GM18511 (cell line): ENCODE measurements around the gene PTPRK.
"Not testable (repeated sequence)": the region's sequence is repeated elsewhere in the genome, so short reads cannot be mapped to it uniquely, and the experiment has no call there.

ENCODE experiments used
- ATAC-seq: cut with Tn5 transposase; IDR thresholded peaks from one replicate; pipeline ENCODE4 v1.9.1; 2021; ENCODE audit warnings: mild to moderate bottlenecking, moderate library complexity; ENCODE audit not compliant: unreplicated experiment

PTPRK gene

GRCh38 chr6:128446497-128446896 lies 73.9 kb downstream of the PTPRK start:
- ATAC-seq, result no peak

GRCh38 chr6:128443553-128443952 lies 76.8 kb downstream of the PTPRK start:
- no peak for ATAC-seq

GRCh38 chr6:128439627-128440026 lies 80.8 kb downstream of the PTPRK start:
- ATAC-seq, result no peak

- ATAC-seq, result no peak
Measured at GRCh38 chr6:128438393-128438792, 82.0 kb downstream of the PTPRK start.

DNA sequence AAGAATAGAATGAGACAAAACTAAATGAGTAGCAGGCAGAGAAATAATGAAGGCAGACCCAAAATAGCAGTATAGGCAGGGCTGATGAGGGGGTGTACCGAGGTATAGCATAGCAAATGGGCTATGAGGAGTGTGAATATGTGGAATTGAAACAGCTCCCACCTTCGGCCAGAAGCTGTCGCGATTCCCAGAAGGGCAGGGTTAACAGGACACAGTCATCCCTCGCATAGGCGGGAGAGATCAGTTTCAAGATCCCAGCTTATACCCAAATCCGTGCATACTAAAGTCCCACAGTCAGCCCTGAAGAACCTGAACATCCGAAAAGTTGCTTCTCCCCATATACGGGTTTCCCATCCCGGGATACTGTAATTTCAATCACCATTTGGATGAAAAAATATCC lies 82.7 kb downstream of the PTPRK start:
- no peak for ATAC-seq

DNA sequence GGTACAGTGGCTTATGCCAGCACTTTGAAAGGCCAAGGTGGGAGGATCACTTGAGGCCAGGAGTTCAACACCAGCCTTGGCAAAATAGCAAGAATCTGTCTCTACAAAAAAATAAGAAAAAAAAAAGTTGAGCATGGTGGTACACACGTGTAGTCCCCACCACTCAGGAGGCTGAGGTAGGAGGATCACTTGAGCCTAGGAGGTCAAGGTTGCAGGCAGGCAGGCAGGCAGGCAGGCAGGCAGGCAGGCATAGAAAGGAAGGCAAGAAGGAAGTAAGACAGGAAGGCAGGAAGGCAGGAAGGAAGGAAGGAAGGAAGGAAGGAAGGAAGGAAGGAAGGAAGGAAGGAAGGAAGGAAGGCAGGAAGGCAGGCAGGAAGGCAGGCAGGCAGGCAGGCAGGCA lies 85.6 kb downstream of the PTPRK start:
- not testable (repeated sequence) for ATAC-seq

- no peak for ATAC-seq
Measured at GRCh38 chr6:128432394-128432793, 88.0 kb downstream of the PTPRK start.

DNA sequence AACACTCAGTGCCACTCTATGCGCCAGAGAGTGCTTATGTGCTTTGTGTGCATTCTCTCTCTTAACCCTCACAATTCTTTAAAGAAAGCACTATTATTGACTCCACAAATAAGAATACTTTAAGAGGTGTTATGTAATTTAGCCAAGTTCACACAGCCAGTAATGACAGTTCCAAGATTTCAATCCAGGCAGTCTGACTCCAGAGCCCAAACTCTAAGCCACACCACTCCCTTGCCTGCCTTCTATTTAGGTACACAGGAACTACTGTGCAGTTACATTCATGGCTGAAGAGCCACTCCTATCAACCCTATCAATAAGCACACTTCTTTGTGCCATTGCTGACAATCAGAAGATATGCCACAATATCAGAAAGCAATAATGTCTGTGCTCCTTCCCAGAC lies 93.3 kb downstream of the PTPRK start:
- no peak for ATAC-seq

GRCh38 chr6:128425856-128426255 lies 94.5 kb downstream of the PTPRK start:
- ATAC-seq, result no peak

- no peak for ATAC-seq
Measured at GRCh38 chr6:128422871-128423270, 97.5 kb downstream of the PTPRK start.

- no peak for ATAC-seq
Measured at GRCh38 chr6:128422200-128422599, 98.2 kb downstream of the PTPRK start.

GRCh38 chr6:128421788-128422187 lies 98.6 kb downstream of the PTPRK start:
- no peak for ATAC-seq

- no peak for ATAC-seq
Measured at GRCh38 chr6:128417698-128418097, 102.7 kb downstream of the PTPRK start.

- ATAC-seq, result no peak
Measured at GRCh38 chr6:128415387-128415786, 105.0 kb downstream of the PTPRK start.

DNA sequence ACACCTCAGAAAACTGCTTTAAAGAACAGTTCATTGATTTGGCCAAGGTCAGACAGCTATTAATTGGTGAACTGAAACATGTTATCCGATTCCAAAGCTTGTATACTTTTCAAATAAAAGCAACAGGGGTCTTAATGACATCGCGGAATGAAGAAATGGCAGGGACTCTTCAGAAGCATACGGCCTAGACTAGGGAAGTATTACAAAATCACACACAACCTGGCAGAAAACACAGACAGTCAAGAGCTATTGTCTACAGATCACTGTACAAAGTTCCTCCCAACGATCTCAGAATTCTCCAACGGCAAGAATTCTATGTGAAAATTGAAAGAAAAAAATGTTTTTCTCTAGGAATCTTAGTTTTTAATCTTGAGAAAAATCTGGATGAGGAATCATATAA lies 105.5 kb downstream of the PTPRK start:
- no peak for ATAC-seq

GRCh38 chr6:128413291-128413690 lies 107.1 kb downstream of the PTPRK start:
- no peak for ATAC-seq

DNA sequence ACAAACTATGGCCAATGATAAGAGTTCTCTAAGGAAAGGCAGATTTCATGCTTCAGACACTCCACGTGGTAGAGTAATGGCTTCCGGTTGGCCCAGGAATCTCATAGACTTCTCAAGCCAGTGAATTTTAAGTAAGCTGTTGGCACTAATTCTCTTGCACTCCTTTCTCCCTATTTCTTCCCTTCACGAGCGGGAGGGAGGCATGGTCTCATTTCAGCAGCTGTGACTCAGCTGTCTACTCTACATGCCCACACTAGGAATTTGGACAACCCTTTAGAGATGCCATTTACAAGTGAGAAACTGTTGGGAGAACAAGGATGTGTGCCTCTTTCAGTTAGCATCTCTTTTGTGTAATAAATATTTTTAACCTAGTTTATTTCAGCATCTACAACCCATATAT lies 107.7 kb downstream of the PTPRK start:
- no peak for ATAC-seq

GRCh38 chr6:128410584-128410983 lies 109.8 kb downstream of the PTPRK start:
- no peak for ATAC-seq

GRCh38 chr6:128409003-128409402 lies 111.4 kb downstream of the PTPRK start:
- no peak for ATAC-seq

DNA sequence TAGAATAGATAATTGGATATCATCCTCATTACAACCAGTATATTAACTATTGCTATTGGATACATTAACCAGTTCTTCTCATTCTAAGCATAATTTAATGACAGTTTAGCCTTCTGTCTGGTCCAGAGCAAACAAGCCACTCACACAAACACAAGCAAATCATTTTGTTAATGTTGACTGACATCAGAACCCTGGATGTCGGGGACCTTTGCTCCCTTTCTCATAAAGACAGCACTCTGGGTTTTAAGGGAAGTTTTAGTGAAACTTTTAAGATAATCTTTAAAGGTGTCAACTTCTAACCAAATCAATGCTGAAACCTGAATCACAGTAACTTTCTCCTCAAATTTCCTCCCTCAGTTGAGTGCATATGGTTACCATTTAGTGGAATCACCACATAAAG lies 113.9 kb downstream of the PTPRK start:
- no peak for ATAC-seq

DNA sequence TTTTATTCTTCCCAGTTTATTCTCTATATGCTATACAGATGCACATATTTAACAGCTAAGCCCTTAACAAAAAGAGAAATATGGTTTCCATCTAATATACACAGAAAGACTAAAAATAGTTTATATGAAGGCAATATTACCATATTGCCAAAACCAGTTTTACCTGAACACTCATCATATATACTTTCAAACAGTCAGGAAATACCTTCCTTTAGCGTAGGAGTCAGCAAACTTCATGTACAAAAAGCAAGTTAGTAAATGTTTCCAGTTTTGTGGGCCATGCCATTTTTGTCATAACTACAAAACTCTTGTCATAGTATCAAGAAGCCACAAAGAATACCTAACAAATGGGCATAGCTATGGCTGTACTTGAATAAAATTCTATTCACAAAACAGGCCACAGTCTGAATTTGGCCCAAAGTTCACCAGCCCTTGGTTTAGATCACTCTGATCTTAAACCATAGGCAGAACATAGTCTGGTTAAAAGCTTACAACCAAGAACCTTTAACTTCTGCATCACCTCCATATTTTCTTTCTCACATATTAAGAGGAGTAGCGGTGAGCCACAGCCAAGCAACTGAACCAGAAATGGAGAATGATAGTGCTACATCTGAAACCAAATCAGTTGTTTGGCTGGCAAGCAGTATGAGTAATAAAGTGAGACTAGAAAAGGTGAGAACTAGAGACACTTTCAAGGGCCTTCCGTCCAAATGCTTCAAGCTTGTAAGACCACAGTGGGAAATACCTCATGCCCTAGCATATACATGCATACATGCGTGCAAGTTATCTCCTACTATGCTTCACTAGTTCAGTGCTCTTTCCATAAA lies 116.6 kb downstream of the PTPRK start:
- ATAC-seq, result peak; percentile 71

GRCh38 chr6:128400875-128401274 lies 119.5 kb downstream of the PTPRK start:
- ATAC-seq, result no peak

- ATAC-seq, result no peak
Measured at GRCh38 chr6:128397996-128398395, 122.4 kb downstream of the PTPRK start.
